Parathyroid adenoma (tissue), 2 donors: ENCODE data around the gene SRGAP1.

Source experiments
- H2AFZ ChIP-seq: fragments of 300-600 bp; sonication (generic); one replicate; pipeline ENCODE4 v1.7.0; 2017; ENCODE audit warnings: antibody characterized with exemption, mild to moderate bottlenecking
- H3K27ac ChIP-seq: fragments of 300-600 bp; sonication (generic); one replicate; pipeline ENCODE4 v1.7.0; 2017
- H3K27me3 ChIP-seq: fragments of 300-600 bp; sonication (generic); one replicate; pipeline ENCODE4 v1.7.0; 2017; ENCODE audit warnings: low read length; ENCODE audit not compliant: control insufficient read depth, insufficient read depth
- H3K36me3 ChIP-seq: fragments of 300-600 bp; sonication (generic); one replicate; pipeline ENCODE4 v1.7.0; 2017; ENCODE audit warnings: low read length; ENCODE audit not compliant: control insufficient read depth, insufficient read depth
- H3K4me1 ChIP-seq: fragments of 300-600 bp; sonication (generic); one replicate; pipeline ENCODE4 v1.7.0; 2017; ENCODE audit warnings: control low read depth
- H3K4me2 ChIP-seq: fragments of 300-600 bp; sonication (generic); one replicate; pipeline ENCODE4 v1.7.0; 2017; ENCODE audit warnings: low read length
- H3K4me3 ChIP-seq: fragments of 300-600 bp; sonication (generic); one replicate; pipeline ENCODE4 v1.7.0; 2017; ENCODE audit warnings: low read depth, low read length
- H3K79me2 ChIP-seq: fragments of 300-600 bp; sonication (generic); one replicate; pipeline ENCODE4 v1.7.0; 2017; ENCODE audit warnings: control low read depth
- H3K9ac ChIP-seq: fragments of 300-600 bp; sonication (generic); one replicate; pipeline ENCODE4 v1.7.0; 2017; ENCODE audit warnings: mild to moderate bottlenecking
- H3K9me3 ChIP-seq: fragments of 300-600 bp; sonication (generic); one replicate; pipeline ENCODE4 v1.7.0; 2017; ENCODE audit warnings: low read length; ENCODE audit not compliant: control insufficient read depth
- CTCF ChIP-seq: fragments of 300-600 bp; sonication (generic); IDR thresholded peaks from one replicate; pipeline ENCODE4 v1.7.0; 2017; ENCODE audit warnings: antibody characterized with exemption, mild to moderate bottlenecking
- donor health status: primary hyperparathyroidism.

The SRGAP1 gene

GRCh38 chr12:63828867-63829266 lies 15.6 kb upstream of the SRGAP1 start:
- no peaks in the 10 kb centered on the region for H3K4me1 ChIP-seq
- TF ChIP-seq CTCF, result no peak
- H3K79me2 ChIP-seq, result no peaks in the 10 kb centered on the region
- H3K9ac ChIP-seq, result no peak overlapping the region
- H3K4me3 ChIP-seq, result no peak overlapping the region
- H3K4me2 ChIP-seq, result no peak overlapping the region
- no peaks in the 10 kb centered on the region for H3K27me3 ChIP-seq
- H3K36me3 ChIP-seq, result no peaks in the 10 kb centered on the region
- H3K9me3 ChIP-seq, result no peaks in the 10 kb centered on the region
- no peak overlapping the region for H3K27ac ChIP-seq
- H2AFZ ChIP-seq, result no peak overlapping the region

GRCh38 chr12:63836046-63836445 lies 8.5 kb upstream of the SRGAP1 start:
- H3K9ac ChIP-seq, result no peak overlapping the region
- H3K27ac ChIP-seq, result no peak overlapping the region
- H3K9me3 ChIP-seq, result no peaks in the 10 kb centered on the region
- H3K4me2 ChIP-seq, result no peak overlapping the region
- H3K27me3 ChIP-seq, result no peaks in the 10 kb centered on the region
- no peak overlapping the region for H2AFZ ChIP-seq
- H3K4me1 ChIP-seq, result no peaks in the 10 kb centered on the region
- H3K4me3 ChIP-seq, result no peak overlapping the region
- no peaks in the 10 kb centered on the region for H3K36me3 ChIP-seq
- TF ChIP-seq CTCF, result no peak
- H3K79me2 ChIP-seq, result no peaks in the 10 kb centered on the region

GRCh38 chr12:63836936-63837335 lies 7.6 kb upstream of the SRGAP1 start:
- H3K36me3 ChIP-seq, result no peaks in the 10 kb centered on the region
- no peaks in the 10 kb centered on the region for H3K9me3 ChIP-seq
- H3K27me3 ChIP-seq, result no peaks in the 10 kb centered on the region
- no peak overlapping the region for H3K4me3 ChIP-seq
- no peaks in the 10 kb centered on the region for H3K79me2 ChIP-seq
- no peak for TF ChIP-seq CTCF
- no peak overlapping the region for H3K9ac ChIP-seq
- no peak overlapping the region for H3K27ac ChIP-seq
- no peaks in the 10 kb centered on the region for H3K4me1 ChIP-seq
- no peak overlapping the region for H2AFZ ChIP-seq
- H3K4me2 ChIP-seq, result no peak overlapping the region

GRCh38 chr12:63838411-63838810 lies 6.1 kb upstream of the SRGAP1 start:
- Histone ChIP-seq H3K9me3 (no peaks in the 10 kb centered on the region), H3K4me1 (no peaks in the 10 kb centered on the region), H3K79me2 (no peaks in the 10 kb centered on the region), H3K27ac (no peak overlapping the region), H3K36me3 (no peaks in the 10 kb centered on the region), H3K4me3 (no peak overlapping the region), H3K27me3 (no peaks in the 10 kb centered on the region), H3K9ac (no peak overlapping the region), H2AFZ (no peak overlapping the region), H3K4me2 (no peak overlapping the region)
- no peak for TF ChIP-seq CTCF

GRCh38 chr12:63841011-63841410 lies 3.5 kb upstream of the SRGAP1 start:
- H3K27me3 ChIP-seq, result no peaks in the 10 kb centered on the region
- no peaks in the 10 kb centered on the region for H3K79me2 ChIP-seq
- no peak for TF ChIP-seq CTCF
- H3K27ac ChIP-seq, result no peak overlapping the region
- H3K36me3 ChIP-seq, result no peaks in the 10 kb centered on the region
- no peak overlapping the region for H3K9ac ChIP-seq
- H2AFZ ChIP-seq, result peak overlapping the region; percentile 44
- no peak overlapping the region for H3K4me3 ChIP-seq
- H3K4me1 ChIP-seq, result no peaks in the 10 kb centered on the region
- no peak overlapping the region for H3K4me2 ChIP-seq
- no peaks in the 10 kb centered on the region for H3K9me3 ChIP-seq
